ENCODE measurements around the gene OR2L8.

- TF ChIP-seq CTCF (IDR thresholded peaks at IDR 0.05; ENCODE audit: insufficient read depth, low read depth, low read length) (no peak), EZH2 (IDR thresholded peaks at IDR 0.05; ENCODE audit: insufficient read depth, low read length) (no peak)
Observed at GRCh38 chr1:247906504-247907047, 42.1 kb upstream of the OR2L8 start.

All from astrocyte (in vitro differentiated cells and primary cell).